C4-2B (cell line): Measurements from ENCODE around the gene ME1.

Experiments used
- ZFX ChIP-seq: fragments of 450-650 bp; IDR thresholded peaks from 2 replicates; pipeline ENCODE4 v1.6.1; 2017
- TF ChIP-seq, protein P1 (sequence below): fragments of 450-650 bp; conservative IDR thresholded peaks from 2 replicates; pipeline ENCODE4 v1.5.1; 2017; ENCODE audit warnings: mild to moderate bottlenecking

DNA sequence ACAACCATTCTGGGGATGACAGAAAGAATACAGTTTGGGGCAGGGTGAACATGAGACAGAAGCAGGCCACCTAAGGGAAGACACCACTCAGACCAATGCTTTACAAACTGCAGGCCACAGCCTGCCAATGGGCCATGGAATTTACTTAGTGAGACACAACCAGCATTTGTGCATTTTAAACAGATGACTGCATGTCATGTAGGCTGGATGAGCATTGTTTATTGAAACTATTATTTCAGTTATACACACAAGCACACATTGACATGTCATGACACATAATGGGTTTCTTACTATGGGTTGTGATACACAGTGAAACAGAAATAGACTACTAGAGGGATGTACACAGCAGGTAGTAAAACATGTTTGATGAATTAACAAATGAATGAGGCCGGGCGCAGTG lies 245.8 kb downstream of the ME1 start:
- TF ChIP-seq, protein P1, sequence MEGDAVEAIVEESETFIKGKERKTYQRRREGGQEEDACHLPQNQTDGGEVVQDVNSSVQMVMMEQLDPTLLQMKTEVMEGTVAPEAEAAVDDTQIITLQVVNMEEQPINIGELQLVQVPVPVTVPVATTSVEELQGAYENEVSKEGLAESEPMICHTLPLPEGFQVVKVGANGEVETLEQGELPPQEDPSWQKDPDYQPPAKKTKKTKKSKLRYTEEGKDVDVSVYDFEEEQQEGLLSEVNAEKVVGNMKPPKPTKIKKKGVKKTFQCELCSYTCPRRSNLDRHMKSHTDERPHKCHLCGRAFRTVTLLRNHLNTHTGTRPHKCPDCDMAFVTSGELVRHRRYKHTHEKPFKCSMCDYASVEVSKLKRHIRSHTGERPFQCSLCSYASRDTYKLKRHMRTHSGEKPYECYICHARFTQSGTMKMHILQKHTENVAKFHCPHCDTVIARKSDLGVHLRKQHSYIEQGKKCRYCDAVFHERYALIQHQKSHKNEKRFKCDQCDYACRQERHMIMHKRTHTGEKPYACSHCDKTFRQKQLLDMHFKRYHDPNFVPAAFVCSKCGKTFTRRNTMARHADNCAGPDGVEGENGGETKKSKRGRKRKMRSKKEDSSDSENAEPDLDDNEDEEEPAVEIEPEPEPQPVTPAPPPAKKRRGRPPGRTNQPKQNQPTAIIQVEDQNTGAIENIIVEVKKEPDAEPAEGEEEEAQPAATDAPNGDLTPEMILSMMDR = no peak
- TF ChIP-seq ZFX = no peak
